OCI-LY3 (cell line): ENCODE measurements around the gene FYB1.

Experiments used
- EZH2phosphoT487 ChIP-seq: fragments of 200-600 bp; shearing (Covaris generic); IDR thresholded peaks from 2 replicates; pipeline ENCODE4 v1.6.1; 2018; ENCODE audit warnings: antibody characterized with exemption, mixed run types, low read depth
- TF ChIP-seq, protein P1 (sequence below): fragments of 200-600, 300-600 bp; sonication (generic); IDR thresholded peaks from 2 replicates; pipeline ENCODE4 v1.5.1; 2014; ENCODE audit warnings: antibody characterized with exemption, low read length, low read depth

DNA sequence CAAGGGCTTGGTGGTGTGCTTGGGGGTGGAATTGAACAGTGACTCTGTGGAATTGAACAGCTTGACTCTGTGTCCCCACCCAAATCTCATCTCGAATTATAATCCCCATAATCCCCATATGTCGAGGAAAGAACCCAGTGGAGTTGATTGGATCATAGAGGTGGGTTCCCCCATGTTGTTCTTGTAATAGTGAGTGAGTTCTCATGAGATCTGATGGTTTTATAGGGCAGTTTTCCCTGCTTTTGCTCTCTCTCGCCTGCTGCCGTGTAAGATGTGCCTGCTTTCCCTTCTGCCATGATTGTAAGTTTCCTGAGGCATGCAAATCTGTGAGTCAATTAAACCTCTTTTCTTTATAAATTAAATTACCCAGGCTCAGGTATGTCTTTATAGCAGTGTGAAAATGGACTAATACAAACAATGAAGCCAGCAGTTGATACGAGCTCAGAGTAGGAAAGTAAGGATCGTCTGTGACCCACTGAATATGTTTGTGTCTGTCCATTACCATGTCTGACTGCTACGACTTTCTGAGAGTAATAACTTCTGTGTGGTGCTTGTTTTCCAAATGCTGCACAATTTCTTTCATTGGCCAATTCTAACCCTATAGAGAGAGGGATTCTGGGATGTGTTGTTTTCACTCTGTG lies 127.3 kb downstream of the FYB1 start:
- TF ChIP-seq, protein P1, sequence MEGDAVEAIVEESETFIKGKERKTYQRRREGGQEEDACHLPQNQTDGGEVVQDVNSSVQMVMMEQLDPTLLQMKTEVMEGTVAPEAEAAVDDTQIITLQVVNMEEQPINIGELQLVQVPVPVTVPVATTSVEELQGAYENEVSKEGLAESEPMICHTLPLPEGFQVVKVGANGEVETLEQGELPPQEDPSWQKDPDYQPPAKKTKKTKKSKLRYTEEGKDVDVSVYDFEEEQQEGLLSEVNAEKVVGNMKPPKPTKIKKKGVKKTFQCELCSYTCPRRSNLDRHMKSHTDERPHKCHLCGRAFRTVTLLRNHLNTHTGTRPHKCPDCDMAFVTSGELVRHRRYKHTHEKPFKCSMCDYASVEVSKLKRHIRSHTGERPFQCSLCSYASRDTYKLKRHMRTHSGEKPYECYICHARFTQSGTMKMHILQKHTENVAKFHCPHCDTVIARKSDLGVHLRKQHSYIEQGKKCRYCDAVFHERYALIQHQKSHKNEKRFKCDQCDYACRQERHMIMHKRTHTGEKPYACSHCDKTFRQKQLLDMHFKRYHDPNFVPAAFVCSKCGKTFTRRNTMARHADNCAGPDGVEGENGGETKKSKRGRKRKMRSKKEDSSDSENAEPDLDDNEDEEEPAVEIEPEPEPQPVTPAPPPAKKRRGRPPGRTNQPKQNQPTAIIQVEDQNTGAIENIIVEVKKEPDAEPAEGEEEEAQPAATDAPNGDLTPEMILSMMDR: no peak
- TF ChIP-seq EZH2phosphoT487: no peak
